ENCODE data around the gene QRFP.

The QRFP gene

GRCh38 chr9:130905125-130905901, 8.7 kb upstream of the QRFP start:
- no peak for DNase-seq (ENCODE audit: low read depth)
- TF ChIP-seq, protein P1, sequence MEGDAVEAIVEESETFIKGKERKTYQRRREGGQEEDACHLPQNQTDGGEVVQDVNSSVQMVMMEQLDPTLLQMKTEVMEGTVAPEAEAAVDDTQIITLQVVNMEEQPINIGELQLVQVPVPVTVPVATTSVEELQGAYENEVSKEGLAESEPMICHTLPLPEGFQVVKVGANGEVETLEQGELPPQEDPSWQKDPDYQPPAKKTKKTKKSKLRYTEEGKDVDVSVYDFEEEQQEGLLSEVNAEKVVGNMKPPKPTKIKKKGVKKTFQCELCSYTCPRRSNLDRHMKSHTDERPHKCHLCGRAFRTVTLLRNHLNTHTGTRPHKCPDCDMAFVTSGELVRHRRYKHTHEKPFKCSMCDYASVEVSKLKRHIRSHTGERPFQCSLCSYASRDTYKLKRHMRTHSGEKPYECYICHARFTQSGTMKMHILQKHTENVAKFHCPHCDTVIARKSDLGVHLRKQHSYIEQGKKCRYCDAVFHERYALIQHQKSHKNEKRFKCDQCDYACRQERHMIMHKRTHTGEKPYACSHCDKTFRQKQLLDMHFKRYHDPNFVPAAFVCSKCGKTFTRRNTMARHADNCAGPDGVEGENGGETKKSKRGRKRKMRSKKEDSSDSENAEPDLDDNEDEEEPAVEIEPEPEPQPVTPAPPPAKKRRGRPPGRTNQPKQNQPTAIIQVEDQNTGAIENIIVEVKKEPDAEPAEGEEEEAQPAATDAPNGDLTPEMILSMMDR (IDR thresholded peaks at IDR 0.05; ENCODE audit: control insufficient read depth, extremely low read depth, insufficient read depth): no peak
- no peak overlapping the region for H3K4me3 ChIP-seq (ENCODE audit: low read depth, low read length)

- no peak for DNase-seq (ENCODE audit: low read depth)
- H3K4me3 ChIP-seq (ENCODE audit: low read depth, low read length): no peak overlapping the region
- TF ChIP-seq, protein P1 (IDR thresholded peaks at IDR 0.05; ENCODE audit: control insufficient read depth, extremely low read depth, insufficient read depth): no peak
Measured at GRCh38 chr9:130904070-130905044, 7.7 kb upstream of the QRFP start.

DNA sequence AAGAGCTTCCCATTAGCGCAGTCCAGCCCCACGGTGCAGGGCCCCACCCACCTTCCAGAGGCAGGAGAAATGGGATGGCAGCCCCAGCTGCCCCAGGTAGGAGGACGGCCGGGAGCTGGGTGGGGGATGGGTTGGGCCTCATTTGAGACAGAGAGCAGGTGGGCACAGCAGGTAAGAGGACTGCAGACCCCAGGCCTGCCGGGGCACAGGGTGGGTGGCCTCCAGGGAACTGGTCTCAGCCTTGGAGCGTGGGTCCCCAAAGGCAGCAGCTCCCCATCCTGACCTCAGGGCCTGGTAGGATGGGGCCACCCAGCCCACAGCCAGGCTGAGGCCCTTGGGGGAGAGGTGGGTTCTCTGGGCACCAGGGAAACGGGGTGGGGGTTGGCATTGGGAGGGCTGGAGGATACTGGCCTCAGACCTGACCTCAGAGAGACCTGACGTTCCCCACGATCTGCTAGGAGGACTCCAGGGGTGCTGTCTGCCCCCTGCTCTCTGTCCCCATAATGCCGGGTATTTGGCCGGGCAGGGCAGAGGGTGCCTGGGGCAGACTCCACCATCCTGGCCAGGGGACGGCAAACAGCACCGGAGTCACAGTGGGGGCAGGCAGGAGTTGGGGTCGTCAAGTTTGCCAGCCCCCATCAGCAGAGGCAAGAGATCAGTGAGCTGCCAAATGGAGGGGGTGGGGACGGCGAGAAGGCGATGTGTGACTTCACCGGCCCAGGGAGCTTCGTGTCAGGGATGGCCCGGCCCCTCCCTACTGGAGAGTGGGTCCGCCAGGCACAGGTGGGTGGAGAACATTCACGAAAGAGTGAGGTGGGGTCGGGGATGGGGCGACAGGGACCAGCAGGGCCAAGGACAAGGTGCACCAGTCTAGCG, 6.8 kb upstream of the QRFP start:
- no peak for DNase-seq (ENCODE audit: low read depth)
- TF ChIP-seq, protein P1 (IDR thresholded peaks at IDR 0.05; ENCODE audit: control insufficient read depth, extremely low read depth, insufficient read depth): no peak
- H3K4me3 ChIP-seq (ENCODE audit: low read depth, low read length): no peak overlapping the region

GRCh38 chr9:130902204-130903185, 5.9 kb upstream of the QRFP start:
- no peak for DNase-seq (ENCODE audit: low read depth)
- TF ChIP-seq, protein P1 (IDR thresholded peaks at IDR 0.05; ENCODE audit: control insufficient read depth, extremely low read depth, insufficient read depth): no peak
- H3K4me3 ChIP-seq (ENCODE audit: low read depth, low read length): no peak overlapping the region

GRCh38 chr9:130901498-130902203, 5.0 kb upstream of the QRFP start:
- DNase-seq (ENCODE audit: low read depth): no peak
- no peak overlapping the region for H3K4me3 ChIP-seq (ENCODE audit: low read depth, low read length)
- TF ChIP-seq, protein P1 (IDR thresholded peaks at IDR 0.05; ENCODE audit: control insufficient read depth, extremely low read depth, insufficient read depth): no peak
